Measurements from ENCODE around the gene WDR45B.

GRCh38 chr17:82632451-82632850, 15.8 kb downstream of the WDR45B start:
- TF ChIP-seq, protein P1, sequence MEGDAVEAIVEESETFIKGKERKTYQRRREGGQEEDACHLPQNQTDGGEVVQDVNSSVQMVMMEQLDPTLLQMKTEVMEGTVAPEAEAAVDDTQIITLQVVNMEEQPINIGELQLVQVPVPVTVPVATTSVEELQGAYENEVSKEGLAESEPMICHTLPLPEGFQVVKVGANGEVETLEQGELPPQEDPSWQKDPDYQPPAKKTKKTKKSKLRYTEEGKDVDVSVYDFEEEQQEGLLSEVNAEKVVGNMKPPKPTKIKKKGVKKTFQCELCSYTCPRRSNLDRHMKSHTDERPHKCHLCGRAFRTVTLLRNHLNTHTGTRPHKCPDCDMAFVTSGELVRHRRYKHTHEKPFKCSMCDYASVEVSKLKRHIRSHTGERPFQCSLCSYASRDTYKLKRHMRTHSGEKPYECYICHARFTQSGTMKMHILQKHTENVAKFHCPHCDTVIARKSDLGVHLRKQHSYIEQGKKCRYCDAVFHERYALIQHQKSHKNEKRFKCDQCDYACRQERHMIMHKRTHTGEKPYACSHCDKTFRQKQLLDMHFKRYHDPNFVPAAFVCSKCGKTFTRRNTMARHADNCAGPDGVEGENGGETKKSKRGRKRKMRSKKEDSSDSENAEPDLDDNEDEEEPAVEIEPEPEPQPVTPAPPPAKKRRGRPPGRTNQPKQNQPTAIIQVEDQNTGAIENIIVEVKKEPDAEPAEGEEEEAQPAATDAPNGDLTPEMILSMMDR (IDR thresholded peaks at IDR 0.05; ENCODE audit: low read length), result no peak
- no peak for TF ChIP-seq EZH2 (IDR thresholded peaks at IDR 0.05; ENCODE audit: borderline replicate concordance, low read length)

Data from OCI-LY1 (cell line).